Urinary bladder (tissue), 4 donors: ENCODE results near the gene PEAR1. TPM values are rescaled to one million over a fixed set of nuclear protein-coding genes. Genes with fewer than 3 reads are reported as not detected.

Experiments
- DNase-seq: peaks from one replicate; pipeline ENCODE4 v3.0.0-alpha.2; 2015; ENCODE audit errors: extremely low spot score
- H3K27ac ChIP-seq: one replicate; pipeline ENCODE4 v1.5.1; 2013; ENCODE audit warnings: low read depth, mild to moderate bottlenecking, moderate library complexity
- H3K36me3 ChIP-seq: one replicate; pipeline ENCODE4 v1.6.1; 2013; ENCODE audit warnings: mild to moderate bottlenecking, moderate library complexity; ENCODE audit not compliant: insufficient read depth
- H3K4me1 ChIP-seq: one replicate; pipeline ENCODE4 v1.6.1; 2013; ENCODE audit warnings: mild to moderate bottlenecking, moderate library complexity; ENCODE audit not compliant: insufficient read depth
- H3K4me3 ChIP-seq: one replicate; pipeline ENCODE4 v1.5.1; 2013; ENCODE audit warnings: low read depth, low read length
- WGBS: extraction: QIAGEN DNeasy Blood & Tissue Kit; methylation state at CpG from one replicate; pipeline ENCODE4 v1.1.7; 2013; 5-methylcytosine and 5-hydroxymethylcytosine counted together
- polyA plus RNA-seq: library from polyadenylated mRNA; stranded (reverse); fragments of 200-250 nt; gene quantifications from one replicate; pipeline ENCODE4 v1.2.3, GENCODE V29; 2013
- total RNA-seq: library from RNA; depleted of rRNA; stranded (reverse); fragments of >200 nt; gene quantifications from one replicate; pipeline ENCODE4 v1.2.3, GENCODE V29; 2014
- donor health status: healthy with polysubstance abuse.
- donor health status: healthy.

Gene PEAR1
- total and polyA plus RNA-seq, 2 donors = 9.3 to 13.1 TPM

DNA sequence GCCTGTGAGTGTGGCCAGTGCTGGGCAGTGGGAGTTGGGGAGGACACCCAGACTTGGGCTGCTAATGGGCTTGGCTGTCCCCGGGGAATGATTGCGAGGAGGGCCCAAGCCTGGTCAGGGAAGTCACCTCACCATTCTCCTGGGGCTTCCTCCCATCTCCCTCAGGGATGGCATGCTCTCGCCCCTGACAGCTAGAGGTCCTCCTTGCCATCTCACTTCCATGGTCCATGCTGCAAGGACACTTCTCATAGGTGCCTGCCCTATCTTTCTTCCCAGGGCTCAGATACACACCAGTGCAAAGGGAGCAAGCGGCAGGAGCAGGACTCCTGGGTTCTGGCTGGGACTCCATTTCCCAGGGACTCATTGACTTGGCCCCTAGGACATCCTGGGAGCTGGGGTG is 28.7 kb upstream of the PEAR1 start:
- Histone ChIP-seq H3K4me1 (no peaks in the 10 kb centered on the region), H3K27ac (no peak overlapping the region), H3K36me3 (no peaks in the 10 kb centered on the region), H3K4me3 (no peak overlapping the region)
- WGBS = 79% methylated on average over 4 of the region's 4 CpGs
- DNase-seq = no peak

DNA sequence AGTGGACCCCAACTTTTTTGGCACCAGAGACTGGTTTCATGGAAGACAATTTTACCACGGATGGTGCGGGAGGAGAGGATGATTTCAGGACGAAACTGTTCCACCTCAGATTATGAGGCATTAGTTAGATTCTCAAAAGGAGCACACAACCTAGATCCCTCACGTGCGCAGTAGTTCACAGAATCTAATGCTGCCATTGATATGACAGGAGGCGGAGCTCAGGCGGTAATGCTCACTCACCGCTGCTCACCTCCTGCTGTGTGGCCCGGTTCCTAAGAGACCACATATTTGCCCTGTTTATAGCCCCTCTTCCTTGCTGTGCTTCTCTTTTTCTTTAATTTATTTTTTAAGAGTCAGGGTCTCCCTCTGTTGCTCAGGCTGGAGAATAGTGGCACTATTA is 28.3 kb upstream of the PEAR1 start:
- DNase-seq = no peak
- no peak overlapping the region for H3K27ac ChIP-seq
- H3K4me1 ChIP-seq = no peaks in the 10 kb centered on the region
- H3K36me3 ChIP-seq = no peaks in the 10 kb centered on the region
- H3K4me3 ChIP-seq = no peak overlapping the region
- WGBS = 75% methylated on average over 9 of the region's 9 CpGs

DNA sequence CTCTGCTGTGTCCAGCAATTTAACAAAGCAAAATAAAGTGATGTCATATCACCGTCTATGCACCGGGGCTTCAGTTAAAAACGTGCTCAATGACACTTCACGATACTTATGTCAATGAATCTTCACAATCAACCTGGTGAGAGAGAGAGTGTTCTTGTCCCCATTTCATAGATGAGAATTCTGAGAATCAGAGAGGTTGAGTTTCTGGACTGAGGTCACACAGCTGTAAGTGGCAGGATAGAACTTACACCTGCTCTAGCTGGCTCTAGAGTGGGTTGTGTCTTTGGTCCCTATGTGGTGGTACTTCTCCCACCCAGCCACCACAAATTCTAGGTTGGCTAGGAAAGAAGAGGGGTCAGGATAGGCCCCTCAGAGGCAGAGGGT is 27.7 kb upstream of the PEAR1 start:
- Histone ChIP-seq H3K36me3 (no peaks in the 10 kb centered on the region), H3K4me1 (no peaks in the 10 kb centered on the region), H3K4me3 (no peak overlapping the region), H3K27ac (no peak overlapping the region)
- no peak for DNase-seq
- 85% methylated on average over 4 of the region's 4 CpGs for WGBS

GRCh38 chr1:156866249-156866909 is 27.1 kb upstream of the PEAR1 start:
- Histone ChIP-seq H3K4me3 (no peak overlapping the region), H3K36me3 (no peaks in the 10 kb centered on the region), H3K4me1 (no peaks in the 10 kb centered on the region), H3K27ac (no peak overlapping the region)
- no peak for DNase-seq
- WGBS = 51% methylated on average over 12 of the region's 12 CpGs

DNA sequence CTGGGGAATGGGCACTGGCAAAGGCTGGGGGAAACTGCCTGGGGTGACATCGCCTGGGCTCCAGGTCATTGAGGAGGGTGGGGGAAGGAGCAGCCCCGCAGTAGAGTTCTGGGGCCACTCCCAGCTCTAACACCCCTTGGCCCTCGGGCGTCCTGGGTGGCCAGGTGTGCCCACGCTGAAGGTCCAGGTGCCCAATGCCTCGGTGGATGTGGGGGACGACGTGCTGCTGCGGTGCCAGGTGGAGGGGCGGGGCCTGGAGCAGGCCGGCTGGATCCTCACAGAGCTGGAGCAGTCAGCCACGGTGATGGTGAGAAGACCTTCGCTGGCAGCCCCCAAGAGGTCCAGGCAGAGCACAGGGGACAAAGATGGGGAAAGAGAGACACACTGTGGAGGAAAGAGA is 25.2 kb upstream of the PEAR1 start:
- Histone ChIP-seq H3K4me3 (no peak overlapping the region), H3K4me1 (no peaks in the 10 kb centered on the region), H3K27ac (no peak overlapping the region), H3K36me3 (no peaks in the 10 kb centered on the region)
- no peak for DNase-seq
- WGBS = 66% methylated on average over 13 of the region's 13 CpGs

- 82% methylated on average over 9 of the region's 9 CpGs for WGBS
- H3K4me3 ChIP-seq = no peak overlapping the region
- no peak overlapping the region for H3K27ac ChIP-seq
- no peak for DNase-seq
- no peaks in the 10 kb centered on the region for H3K4me1 ChIP-seq
- no peaks in the 10 kb centered on the region for H3K36me3 ChIP-seq
Measured at GRCh38 chr1:156869455-156869854, 24.1 kb upstream of the PEAR1 start.

DNA sequence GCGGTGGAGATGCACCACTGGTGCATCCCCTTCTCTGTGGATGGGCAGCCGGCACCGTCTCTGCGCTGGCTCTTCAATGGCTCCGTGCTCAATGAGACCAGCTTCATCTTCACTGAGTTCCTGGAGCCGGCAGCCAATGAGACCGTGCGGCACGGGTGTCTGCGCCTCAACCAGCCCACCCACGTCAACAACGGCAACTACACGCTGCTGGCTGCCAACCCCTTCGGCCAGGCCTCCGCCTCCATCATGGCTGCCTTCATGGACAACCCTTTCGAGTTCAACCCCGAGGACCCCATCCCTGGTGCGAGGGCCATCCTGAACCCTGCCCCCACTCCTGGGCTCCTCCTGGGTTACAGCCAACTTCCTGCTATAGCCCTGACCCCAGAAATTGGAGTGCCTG is 19.9 kb upstream of the PEAR1 start:
- Histone ChIP-seq H3K4me3 (no peak overlapping the region), H3K27ac (no peak overlapping the region), H3K4me1 (no peaks in the 10 kb centered on the region), H3K36me3 (no peaks in the 10 kb centered on the region)
- WGBS = 95% methylated on average over 18 of the region's 18 CpGs
- no peak for DNase-seq

DNA sequence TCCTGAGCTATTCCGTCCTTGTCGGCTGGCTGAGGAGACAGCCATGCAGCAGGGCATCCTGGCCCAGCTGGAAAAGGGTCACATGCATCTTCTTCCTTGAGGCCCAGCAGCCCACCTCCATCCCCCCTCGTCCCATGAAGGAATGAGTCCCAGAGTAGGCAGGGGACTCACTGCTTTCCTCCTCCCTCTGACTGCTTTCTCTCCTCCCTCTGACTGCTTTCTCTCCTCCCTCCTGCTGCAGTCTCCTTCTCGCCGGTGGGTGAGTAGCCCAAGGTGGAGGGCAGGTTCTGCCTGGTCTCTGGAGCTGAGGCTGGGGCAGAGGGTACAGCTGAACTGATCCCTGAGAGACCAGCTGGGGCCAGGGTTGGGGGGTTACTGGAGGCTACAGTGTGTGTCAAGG is 19.4 kb upstream of the PEAR1 start:
- 79% methylated on average over 5 of the region's 5 CpGs for WGBS
- no peak overlapping the region for H3K4me3 ChIP-seq
- H3K27ac ChIP-seq = no peak overlapping the region
- no peaks in the 10 kb centered on the region for H3K4me1 ChIP-seq
- no peaks in the 10 kb centered on the region for H3K36me3 ChIP-seq
- no peak for DNase-seq

DNA sequence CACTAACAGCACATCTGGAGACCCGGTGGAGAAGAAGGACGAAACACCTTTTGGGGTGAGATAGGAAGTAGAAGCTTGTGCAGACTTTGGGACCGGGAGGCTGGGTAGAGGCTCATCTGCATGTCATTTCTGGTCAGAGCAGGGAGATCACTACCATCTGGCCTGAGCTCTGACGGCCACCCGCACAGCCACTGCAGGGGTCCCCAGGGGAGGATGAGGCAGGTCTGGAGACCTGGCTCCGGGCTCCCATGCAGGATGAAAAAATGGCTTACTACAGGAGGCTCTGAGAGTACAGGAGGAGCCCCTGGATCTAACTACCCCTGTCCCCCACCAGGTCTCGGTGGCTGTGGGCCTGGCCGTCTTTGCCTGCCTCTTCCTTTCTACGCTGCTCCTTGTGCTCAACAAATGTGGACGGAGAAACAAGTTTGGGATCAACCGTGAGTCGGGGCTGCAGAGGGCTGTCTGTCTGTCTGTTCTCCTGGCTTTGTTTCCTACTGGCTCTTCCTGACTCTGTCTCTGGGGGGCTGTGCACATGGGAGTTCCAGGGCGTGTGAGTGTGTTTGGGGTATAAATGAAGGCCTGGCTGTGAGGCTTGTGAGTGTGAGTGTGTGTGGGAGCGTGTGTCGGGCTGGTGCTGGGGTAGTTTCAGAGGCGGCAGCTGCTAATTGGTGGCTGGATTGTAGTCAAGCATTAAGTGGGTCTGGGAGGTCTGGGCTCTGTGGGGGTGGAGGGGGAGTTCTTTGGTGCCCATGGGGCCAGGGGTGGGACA is 18.8 kb upstream of the PEAR1 start:
- Histone ChIP-seq H3K4me3 (no peak overlapping the region), H3K36me3 (no peaks in the 10 kb centered on the region), H3K27ac (no peak overlapping the region), H3K4me1 (no peaks in the 10 kb centered on the region)
- 78% methylated on average over 16 of the region's 16 CpGs for WGBS
- no peak for DNase-seq

- H3K4me1 ChIP-seq = no peaks in the 10 kb centered on the region
- H3K27ac ChIP-seq = no peak overlapping the region
- H3K4me3 ChIP-seq = no peak overlapping the region
- WGBS = 77% methylated on average over 5 of the region's 5 CpGs
- H3K36me3 ChIP-seq = no peaks in the 10 kb centered on the region
- DNase-seq = no peak
Measured at GRCh38 chr1:156875341-156875615, 18.2 kb upstream of the PEAR1 start.

DNA sequence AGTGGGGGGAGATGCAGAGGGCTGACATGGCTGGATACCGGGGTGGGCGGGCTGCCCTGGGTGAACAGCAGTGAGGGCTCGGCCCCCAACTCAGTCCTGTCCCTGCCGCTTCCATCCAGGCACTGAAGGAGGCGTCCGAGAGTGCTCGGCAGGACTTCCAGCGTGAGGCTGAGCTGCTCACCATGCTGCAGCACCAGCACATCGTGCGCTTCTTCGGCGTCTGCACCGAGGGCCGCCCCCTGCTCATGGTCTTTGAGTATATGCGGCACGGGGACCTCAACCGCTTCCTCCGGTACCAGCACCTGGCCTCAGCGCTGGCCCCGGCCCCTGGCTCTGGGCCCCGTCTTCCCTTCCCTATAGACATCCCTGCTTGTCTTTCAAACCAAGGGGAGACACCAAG is 17.2 kb upstream of the PEAR1 start:
- no peak overlapping the region for H3K27ac ChIP-seq
- H3K36me3 ChIP-seq = no peaks in the 10 kb centered on the region
- no peak for DNase-seq
- WGBS = 31% methylated on average over 21 of the region's 21 CpGs
- H3K4me1 ChIP-seq = no peaks in the 10 kb centered on the region
- H3K4me3 ChIP-seq = no peak overlapping the region

DNA sequence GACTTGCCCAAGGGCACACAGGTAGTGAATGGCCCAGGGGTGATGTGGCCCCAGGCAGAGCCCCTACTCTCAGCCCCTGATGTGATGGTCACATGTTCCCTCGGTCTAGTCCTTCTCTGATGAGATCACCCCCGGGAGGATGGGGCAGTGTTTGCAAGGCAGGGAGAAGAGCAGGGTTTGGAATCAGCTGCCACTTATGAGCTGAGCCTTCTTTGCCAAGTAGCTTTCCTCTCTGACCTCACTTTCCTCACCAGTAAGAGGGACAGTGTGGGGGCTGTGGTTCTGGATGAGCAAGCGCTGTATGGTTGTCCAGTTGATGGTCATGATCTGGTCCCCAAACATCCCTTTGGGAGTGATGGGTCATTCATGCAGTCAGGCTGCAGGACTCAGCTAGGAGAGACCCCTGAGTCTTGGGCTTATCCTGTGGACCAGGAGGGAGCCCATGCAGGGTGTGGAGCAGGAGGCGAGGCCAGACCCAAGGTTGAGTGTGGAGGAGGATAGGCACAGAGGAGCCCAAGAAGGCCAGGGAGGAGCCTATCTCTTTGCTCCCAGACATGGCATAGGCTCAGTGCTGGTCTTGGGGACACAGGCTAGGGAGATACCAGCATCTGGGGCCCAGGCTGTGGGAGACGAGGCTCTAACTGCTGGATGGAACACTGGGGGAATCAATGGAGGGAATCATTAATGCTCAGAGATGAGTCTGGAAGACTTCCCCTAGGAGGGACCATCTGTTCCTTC is 15.9 kb upstream of the PEAR1 start:
- no peak for DNase-seq

DNA sequence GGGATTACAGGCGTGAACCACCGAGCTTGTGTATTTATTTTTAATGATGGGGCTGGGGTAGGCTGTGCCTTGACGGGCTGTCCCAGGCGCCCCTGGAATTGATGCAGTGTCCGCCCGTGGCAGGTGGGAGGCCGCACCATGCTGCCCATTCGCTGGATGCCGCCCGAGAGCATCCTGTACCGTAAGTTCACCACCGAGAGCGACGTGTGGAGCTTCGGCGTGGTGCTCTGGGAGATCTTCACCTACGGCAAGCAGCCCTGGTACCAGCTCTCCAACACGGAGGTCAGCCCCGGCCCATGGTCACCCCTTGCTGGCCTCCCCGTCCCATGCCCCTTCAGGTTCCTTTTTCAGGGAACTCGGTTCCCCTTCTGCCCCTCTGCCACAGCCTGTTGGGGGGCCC is 13.6 kb upstream of the PEAR1 start:
- H3K4me1 ChIP-seq = no peaks in the 10 kb centered on the region

More for the DNA sequence above, 15.9 kb upstream of the PEAR1 start:
- 84% methylated on average over 5 of the region's 5 CpGs for WGBS
- no peak overlapping the region for H3K27ac ChIP-seq
- H3K36me3 ChIP-seq = no peaks in the 10 kb centered on the region
- no peaks in the 10 kb centered on the region for H3K4me1 ChIP-seq
- H3K4me3 ChIP-seq = no peak overlapping the region

DNA sequence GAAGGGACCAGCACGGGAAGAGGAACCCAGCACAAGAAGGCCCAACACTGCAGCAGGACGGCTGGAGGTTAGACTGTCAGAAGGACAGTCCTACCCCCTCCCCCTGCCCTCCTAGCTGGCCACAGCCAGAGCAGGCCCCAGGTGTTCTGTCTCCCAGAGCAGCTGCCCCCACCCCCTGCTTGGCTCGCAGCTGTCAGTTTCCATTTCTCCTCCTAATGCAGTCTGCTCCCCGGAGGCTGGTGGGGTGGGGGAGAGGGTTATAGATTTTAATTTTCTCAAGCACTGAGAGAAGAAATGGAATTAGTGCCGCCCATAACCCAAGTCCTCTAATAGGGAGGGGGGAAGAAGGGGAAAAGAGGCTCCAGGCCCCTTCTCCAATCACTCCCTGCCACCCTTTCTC is 13.0 kb upstream of the PEAR1 start:
- H3K36me3 ChIP-seq = no peaks in the 10 kb centered on the region
- no peak overlapping the region for H3K27ac ChIP-seq
- 60% methylated on average over 5 of the region's 5 CpGs for WGBS
- no peaks in the 10 kb centered on the region for H3K4me1 ChIP-seq
- H3K4me3 ChIP-seq = no peak overlapping the region
- DNase-seq = no peak

More for the DNA sequence above, 13.6 kb upstream of the PEAR1 start:
- Histone ChIP-seq H3K4me3 (no peak overlapping the region), H3K27ac (no peak overlapping the region), H3K36me3 (no peaks in the 10 kb centered on the region)
- DNase-seq = no peak
- 85% methylated on average over 21 of the region's 21 CpGs for WGBS
